GM23338 (cell line): ENCODE measurements around the gene NPAS3. TPM values are rescaled to one million over a fixed set of nuclear protein-coding genes. Genes with fewer than 3 reads are reported as not detected.

ENCODE experiments used
- ATAC-seq: fragments of 200-7000 bp; cut with Tn5 transposase; 3 replicates; pipeline ENCODE4 v1.9.1; 2020
- DNase-seq: peaks from one replicate; pipeline ENCODE4 v3.0.0-alpha.2; 2015; ENCODE audit warnings: low spot score
- H2AFZ ChIP-seq: fragments of 200-600 bp; sonication (generic); 2 replicates; pipeline ENCODE4 v1.8.0; 2016; ENCODE audit warnings: antibody characterized with exemption, mild to moderate bottlenecking, moderate library complexity
- H3F3A ChIP-seq: fragments of 200-600 bp; sonication (generic); replicated peaks from 2 replicates; pipeline ENCODE4 v1.8.0; 2017; ENCODE audit warnings: antibody characterized with exemption, mixed run types, low read depth
- H3K27ac ChIP-seq: fragments of 200-600 bp; sonication (generic); 2 replicates; pipeline ENCODE4 v1.6.1; 2016; ENCODE audit warnings: low read depth
- H3K27me3 ChIP-seq: fragments of 200-600 bp; sonication (generic); 2 replicates; pipeline ENCODE4 v1.8.0; 2016; ENCODE audit warnings: mild to moderate bottlenecking, mixed run types, moderate library complexity; ENCODE audit not compliant: insufficient read depth
- H3K36me3 ChIP-seq: fragments of 200-600 bp; sonication (generic); 2 replicates; pipeline ENCODE4 v1.8.0; 2016; ENCODE audit warnings: mild to moderate bottlenecking; ENCODE audit not compliant: insufficient read depth
- H3K4me1 ChIP-seq: fragments of 200-600 bp; sonication (generic); 2 replicates; pipeline ENCODE4 v1.8.0; 2016; ENCODE audit warnings: mild to moderate bottlenecking, moderate library complexity; ENCODE audit not compliant: insufficient read depth
- H3K4me2 ChIP-seq: fragments of 200-600 bp; sonication (generic); 2 replicates; pipeline ENCODE4 v1.7.1; 2017; ENCODE audit warnings: mixed run types
- H3K4me3 ChIP-seq: fragments of 200-600 bp; sonication (generic); 2 replicates; pipeline ENCODE4 v1.6.1; 2016; ENCODE audit warnings: mixed run types
- H3K79me2 ChIP-seq: fragments of 200-600 bp; sonication (generic); replicated peaks from 2 replicates; pipeline ENCODE4 v1.8.0; 2017; ENCODE audit warnings: mild to moderate bottlenecking; ENCODE audit not compliant: insufficient read depth
- H3K9me2 ChIP-seq: fragments of 200-600 bp; sonication (generic); 2 replicates; pipeline ENCODE4 v1.8.0; 2017; ENCODE audit not compliant: insufficient read depth
- H4K20me1 ChIP-seq: fragments of 200-600 bp; sonication (generic); replicated peaks from 2 replicates; pipeline ENCODE4 v1.8.0; 2017; ENCODE audit warnings: mild to moderate bottlenecking; ENCODE audit not compliant: insufficient read depth
- H3K27ac Mint-ChIP-seq: 2 replicates; pipeline ENCODE4 v1.8.0; 2020; ENCODE audit warnings: inconsistent platforms, mild to moderate bottlenecking, moderate library complexity, mixed read lengths
- H3K27me3 Mint-ChIP-seq: 3 replicates; pipeline ENCODE4 v1.8.0; 2022; ENCODE audit warnings: low read depth, mild to moderate bottlenecking, moderate library complexity, mixed read lengths, inconsistent platforms; ENCODE audit not compliant: insufficient read depth, poor library complexity
- H3K36me3 Mint-ChIP-seq: 3 replicates; pipeline ENCODE4 v1.8.0; 2021; ENCODE audit warnings: low read depth, mild to moderate bottlenecking, inconsistent platforms, moderate library complexity, mixed read lengths
- H3K4me1 Mint-ChIP-seq: 3 replicates; pipeline ENCODE4 v1.8.0; 2020; ENCODE audit warnings: mild to moderate bottlenecking, inconsistent platforms, mixed read lengths
- H3K4me3 Mint-ChIP-seq: 3 replicates; pipeline ENCODE4 v1.8.0; 2021; ENCODE audit warnings: moderate library complexity, mild to moderate bottlenecking, inconsistent platforms, mixed read lengths
- H3K9me3 Mint-ChIP-seq: 3 replicates; pipeline ENCODE4 v1.8.0; 2020; ENCODE audit warnings: moderate library complexity, mild to moderate bottlenecking, inconsistent platforms, mixed read lengths
- CREB1 ChIP-seq: fragments of 250-450 bp; sonication (Bioruptor Pico); IDR thresholded peaks from 2 replicates; pipeline ENCODE4 v1.5.0; 2020; ENCODE audit warnings: low read depth, mild to moderate bottlenecking, moderate library complexity
- CTCF ChIP-seq, 2 experiments: fragments of 200-600 bp in 1 of 2; sonication (generic) in 1 of 2; conservative IDR thresholded peaks; 2 replicates each; pipeline versions ENCODE4 v1.5.1 to v1.6.1; 2016 to 2017; ENCODE audit warnings: antibody characterized with exemption in 2 of 2, low read depth in 2 of 2, mild to moderate bottlenecking in 2 of 2, moderate library complexity in 1 of 2
- EZH2 ChIP-seq: fragments of 200-600 bp; sonication (generic); IDR thresholded peaks from one replicate; pipeline ENCODE4 v1.8.0; 2017; ENCODE audit warnings: antibody characterized with exemption, mild to moderate bottlenecking, low read depth; ENCODE audit not compliant: unreplicated experiment
- NANOG ChIP-seq: IDR thresholded peaks from 2 replicates; pipeline ENCODE4 v1.6.1; 2016; ENCODE audit warnings: antibody characterized with exemption, borderline replicate concordance
- POLR2AphosphoS5 ChIP-seq: IDR thresholded peaks from 2 replicates; pipeline ENCODE4 v1.6.1; 2016; ENCODE audit warnings: antibody characterized with exemption, low read depth
- STAT1 ChIP-seq: IDR thresholded peaks from one replicate; pipeline ENCODE4 v1.6.1; 2016; ENCODE audit warnings: antibody characterized with exemption; ENCODE audit not compliant: unreplicated experiment
- ZNF331 ChIP-seq: fragments of 250-450 bp; sonication (Bioruptor Pico); IDR thresholded peaks from 2 replicates; pipeline ENCODE4 v1.5.0; 2020; ENCODE audit warnings: low read depth, mild to moderate bottlenecking, moderate library complexity
- ZNF462 ChIP-seq: fragments of 250-450 bp; sonication (Bioruptor Pico); IDR thresholded peaks from 2 replicates; pipeline ENCODE4 v1.5.0; 2020; ENCODE audit warnings: mild to moderate bottlenecking, moderate library complexity
- polyA plus RNA-seq: library from polyadenylated mRNA; unstranded; fragments of >200 nt; fragmentation: Nextera tagmentation; extraction: Ambion mirVana; gene quantifications from 2 replicates; pipeline ENCODE4 v1.2.1, GENCODE V29; 2016
- total RNA-seq: library from RNA; depleted of rRNA; stranded (reverse); fragments of >200 nt; shearing (Covaris generic); gene quantifications from 2 replicates; pipeline ENCODE4 v1.2.3, GENCODE V29; 2014
- TF ChIP-seq, protein P1 (sequence below): IDR thresholded peaks from one replicate; pipeline ENCODE4 v1.6.1; 2018; ENCODE audit warnings: antibody characterized with exemption; ENCODE audit not compliant: unreplicated experiment

Gene NPAS3
- total and polyA plus RNA-seq, 2 experiments from 2014 or later = 0.17 to 0.19 TPM

DNA sequence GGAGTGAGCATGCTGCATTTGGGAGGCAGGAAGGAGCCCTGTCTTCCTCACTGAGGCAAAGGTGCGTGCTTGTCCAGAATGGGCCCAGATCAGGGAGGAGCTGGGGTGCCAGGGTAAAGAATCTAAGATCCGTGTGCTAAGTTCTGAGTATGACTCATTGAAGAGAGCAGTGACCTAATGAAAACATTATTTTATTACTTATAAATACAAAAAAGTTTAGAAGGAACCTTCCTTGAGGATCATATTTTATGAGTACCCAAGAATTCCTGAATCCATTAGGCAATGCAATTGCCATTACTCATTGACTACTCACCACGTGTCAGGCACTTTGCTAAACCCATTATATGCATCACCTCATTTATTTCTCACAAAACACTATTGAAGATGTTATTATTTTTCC, 747.5 kb downstream of the NPAS3 start:
- Histone ChIP-seq H3K36me3 (no peaks in the 10 kb centered on the region), H3K27me3 (no peaks in the 10 kb centered on the region), H3K9me2 (no peaks in the 10 kb centered on the region), H3K27ac (no peak overlapping the region), H2AFZ (no peak overlapping the region), H3F3A (no peaks in the 10 kb centered on the region), H4K20me1 (no peaks in the 10 kb centered on the region), H3K4me1 (no peaks in the 10 kb centered on the region), H3K4me2 (no peak overlapping the region), H3K79me2 (no peaks in the 10 kb centered on the region), H3K4me3 (no peak overlapping the region)
- Mint-ChIP-seq H3K27ac (no peak overlapping the region; the same call in 1 of the 2 replicates), H3K36me3 (no peaks in the 10 kb centered on the region), H3K27me3 (no peaks in the 10 kb centered on the region), H3K9me3 (no peaks in the 10 kb centered on the region), H3K4me1 (no peaks in the 10 kb centered on the region), H3K4me3 (no peak overlapping the region)
- DNase-seq (no peak), ATAC-seq (no peak)
- TF ChIP-seq STAT1 = no peak
- no peak for TF ChIP-seq CTCF (conservative IDR thresholded peaks at IDR 0.05; ENCODE audit: low read depth in 2 of 2)
- TF ChIP-seq ZNF331 (CRISPR knock-in tag) = no peak
- no peak for TF ChIP-seq NANOG
- no peak for TF ChIP-seq EZH2
- TF ChIP-seq CREB1 (CRISPR knock-in tag) = no peak
- TF ChIP-seq, protein P1, sequence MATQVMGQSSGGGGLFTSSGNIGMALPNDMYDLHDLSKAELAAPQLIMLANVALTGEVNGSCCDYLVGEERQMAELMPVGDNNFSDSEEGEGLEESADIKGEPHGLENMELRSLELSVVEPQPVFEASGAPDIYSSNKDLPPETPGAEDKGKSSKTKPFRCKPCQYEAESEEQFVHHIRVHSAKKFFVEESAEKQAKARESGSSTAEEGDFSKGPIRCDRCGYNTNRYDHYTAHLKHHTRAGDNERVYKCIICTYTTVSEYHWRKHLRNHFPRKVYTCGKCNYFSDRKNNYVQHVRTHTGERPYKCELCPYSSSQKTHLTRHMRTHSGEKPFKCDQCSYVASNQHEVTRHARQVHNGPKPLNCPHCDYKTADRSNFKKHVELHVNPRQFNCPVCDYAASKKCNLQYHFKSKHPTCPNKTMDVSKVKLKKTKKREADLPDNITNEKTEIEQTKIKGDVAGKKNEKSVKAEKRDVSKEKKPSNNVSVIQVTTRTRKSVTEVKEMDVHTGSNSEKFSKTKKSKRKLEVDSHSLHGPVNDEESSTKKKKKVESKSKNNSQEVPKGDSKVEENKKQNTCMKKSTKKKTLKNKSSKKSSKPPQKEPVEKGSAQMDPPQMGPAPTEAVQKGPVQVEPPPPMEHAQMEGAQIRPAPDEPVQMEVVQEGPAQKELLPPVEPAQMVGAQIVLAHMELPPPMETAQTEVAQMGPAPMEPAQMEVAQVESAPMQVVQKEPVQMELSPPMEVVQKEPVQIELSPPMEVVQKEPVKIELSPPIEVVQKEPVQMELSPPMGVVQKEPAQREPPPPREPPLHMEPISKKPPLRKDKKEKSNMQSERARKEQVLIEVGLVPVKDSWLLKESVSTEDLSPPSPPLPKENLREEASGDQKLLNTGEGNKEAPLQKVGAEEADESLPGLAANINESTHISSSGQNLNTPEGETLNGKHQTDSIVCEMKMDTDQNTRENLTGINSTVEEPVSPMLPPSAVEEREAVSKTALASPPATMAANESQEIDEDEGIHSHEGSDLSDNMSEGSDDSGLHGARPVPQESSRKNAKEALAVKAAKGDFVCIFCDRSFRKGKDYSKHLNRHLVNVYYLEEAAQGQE = no peak
- no peak for TF ChIP-seq POLR2AphosphoS5

DNA sequence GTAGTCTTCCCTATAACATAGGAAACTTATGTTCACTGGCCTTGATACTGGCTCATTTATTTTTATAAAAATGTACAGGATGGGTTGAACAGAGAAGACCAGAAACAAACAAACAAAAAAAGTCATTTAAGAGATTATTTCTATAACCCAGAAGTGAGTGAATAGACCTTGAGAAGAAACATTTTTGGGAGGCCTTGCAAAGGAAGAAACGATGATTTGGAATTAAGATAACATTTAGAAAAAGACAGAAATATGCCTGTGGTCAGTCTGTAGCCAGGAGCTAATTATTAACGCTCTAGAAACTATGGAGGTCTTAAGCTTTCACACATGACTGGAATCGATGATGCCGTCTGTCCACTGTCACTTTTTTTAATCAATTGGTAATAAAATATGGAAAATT, 748.2 kb downstream of the NPAS3 start:
- no peaks in the 10 kb centered on the region for H3K9me3 Mint-ChIP-seq
- ATAC-seq (no peak), DNase-seq (no peak)
- H3K36me3 ChIP-seq = no peaks in the 10 kb centered on the region
- no peak overlapping the region for H3K27ac Mint-ChIP-seq
- no peaks in the 10 kb centered on the region for H3K27me3 ChIP-seq
- H3K36me3 Mint-ChIP-seq = no peaks in the 10 kb centered on the region
- H3K27ac ChIP-seq = no peak overlapping the region
- H3K4me1 Mint-ChIP-seq = no peaks in the 10 kb centered on the region
- no peak overlapping the region for H3K4me3 ChIP-seq
- H2AFZ ChIP-seq = no peak overlapping the region
- H3F3A ChIP-seq = no peaks in the 10 kb centered on the region
- no peaks in the 10 kb centered on the region for H4K20me1 ChIP-seq
- no peak overlapping the region for H3K4me2 ChIP-seq
- H3K79me2 ChIP-seq = no peaks in the 10 kb centered on the region
- no peaks in the 10 kb centered on the region for H3K27me3 Mint-ChIP-seq
- no peak overlapping the region for H3K4me3 Mint-ChIP-seq
- H3K4me1 ChIP-seq = no peaks in the 10 kb centered on the region
- H3K9me2 ChIP-seq = no peaks in the 10 kb centered on the region
- TF ChIP-seq STAT1 (no peak), ZNF462 (CRISPR knock-in tag) (no peak)
